GM18502 (cell line): ENCODE results near the gene LGI4.

Experiments
- ATAC-seq: cut with Tn5 transposase; IDR thresholded peaks from one replicate; pipeline ENCODE4 v1.9.1; 2021; ENCODE audit warnings: mild to moderate bottlenecking; ENCODE audit not compliant: unreplicated experiment, poor library complexity

Gene LGI4

DNA sequence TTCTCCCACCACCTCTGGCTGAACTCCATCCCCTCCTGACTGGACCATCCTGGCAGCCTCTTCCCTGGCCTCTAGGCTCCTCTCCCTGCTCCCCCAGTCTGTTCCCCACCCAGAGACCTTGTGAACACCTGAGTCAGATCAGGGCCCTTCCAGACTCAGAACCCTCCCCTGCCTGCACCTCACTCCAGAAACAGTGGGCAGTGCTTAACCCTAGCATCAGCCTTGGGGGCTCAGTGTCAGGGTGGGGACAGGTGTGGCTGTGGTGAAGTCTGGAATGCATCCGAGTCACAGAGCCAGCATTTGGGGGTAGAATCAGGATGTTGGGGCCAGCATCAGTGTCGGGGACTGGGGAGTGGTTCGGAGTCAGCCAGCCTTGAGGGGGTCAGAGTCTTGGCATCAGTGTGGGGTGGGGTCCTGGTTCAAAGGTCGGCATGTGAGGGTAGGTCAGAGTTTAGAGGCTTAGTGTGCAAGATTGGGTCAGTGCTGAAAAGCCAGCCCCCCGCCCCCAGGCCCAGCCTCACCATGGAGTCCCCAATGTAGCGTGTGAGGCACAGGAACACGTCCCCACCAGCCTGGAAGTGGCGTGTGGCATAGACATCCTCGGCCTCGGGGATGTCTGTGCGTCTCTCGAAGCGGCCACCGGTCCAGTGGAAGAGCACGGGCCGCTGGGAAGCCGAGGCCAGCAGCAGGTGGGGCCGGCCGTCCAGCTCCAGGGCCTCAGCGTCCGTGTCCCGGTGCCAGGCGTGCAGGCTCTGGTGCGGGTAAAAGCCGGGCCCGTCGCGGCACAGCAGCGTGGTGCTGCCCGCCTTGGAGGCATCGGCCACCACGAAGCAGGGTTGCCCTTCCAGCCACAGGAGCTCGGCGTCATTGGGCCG is 8.9 kb downstream of the LGI4 start:
- no peak for ATAC-seq

DNA sequence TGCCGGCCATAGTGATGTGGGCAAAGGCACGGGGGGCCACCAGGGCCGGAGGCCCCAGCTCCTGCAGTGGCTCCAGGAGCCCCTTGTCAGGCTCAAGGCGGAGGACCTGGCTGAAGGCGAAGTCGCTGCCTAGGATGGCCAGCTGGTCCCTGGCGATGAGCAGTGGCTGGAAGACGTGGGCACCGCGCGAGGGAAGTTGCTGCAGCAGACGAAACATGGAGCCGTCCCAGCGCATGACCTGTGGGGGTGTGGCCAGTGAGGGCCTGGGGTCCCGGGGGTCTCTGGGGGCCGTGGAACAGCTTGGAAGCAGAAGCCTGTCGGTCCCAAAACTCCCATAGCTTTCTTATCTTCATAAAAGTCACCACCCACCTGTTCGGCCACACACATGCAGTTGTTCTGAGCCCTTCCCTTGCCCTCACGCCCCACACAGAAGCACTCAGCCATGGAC is 9.6 kb downstream of the LGI4 start:
- ATAC-seq = no peak

DNA sequence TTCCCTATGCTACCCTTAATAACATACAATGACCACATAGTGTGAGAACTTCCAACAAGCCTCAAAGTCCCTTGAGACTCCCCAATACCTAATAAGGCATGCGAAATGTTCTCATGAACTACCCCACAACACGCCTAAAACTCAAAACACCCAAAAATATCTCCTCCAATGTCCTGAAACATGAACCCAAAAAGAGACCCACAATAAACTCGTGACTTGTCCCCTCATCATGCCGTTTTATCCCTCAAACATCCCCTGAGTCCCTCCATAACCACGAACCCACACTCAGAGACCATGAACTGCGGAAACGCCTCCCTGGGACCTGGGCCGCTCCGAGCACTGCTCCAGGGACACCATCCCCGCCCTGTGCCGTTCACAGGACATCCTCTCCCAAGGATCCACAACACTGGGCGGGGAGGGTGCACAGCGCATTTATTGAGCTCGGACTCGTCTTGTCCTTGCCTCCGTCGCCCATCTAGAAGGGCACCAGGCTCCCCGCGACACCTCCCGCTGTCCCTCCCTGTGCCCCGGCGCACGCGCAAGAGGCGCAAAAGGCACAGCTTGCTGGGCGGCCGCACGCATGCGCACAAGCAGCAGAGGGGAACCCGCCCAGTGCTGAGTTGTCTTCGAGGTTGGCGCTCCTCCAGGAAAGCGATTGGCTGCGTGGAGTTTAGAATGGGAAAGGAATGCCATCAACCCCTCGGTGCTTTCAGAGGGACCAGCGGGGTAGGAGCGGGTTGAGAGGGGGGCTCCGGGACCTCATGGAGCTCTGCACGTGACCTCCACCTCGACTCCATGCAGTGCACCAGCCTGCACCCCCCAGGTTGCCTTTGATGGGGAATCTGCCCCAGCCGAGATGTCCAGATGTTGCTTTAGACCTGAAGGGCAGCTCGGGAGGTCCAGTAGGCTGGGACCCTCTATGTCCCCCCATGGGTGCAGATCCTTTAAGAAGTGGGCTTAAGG is 10.5 kb downstream of the LGI4 start:
- ATAC-seq = peak; percentile 86

DNA sequence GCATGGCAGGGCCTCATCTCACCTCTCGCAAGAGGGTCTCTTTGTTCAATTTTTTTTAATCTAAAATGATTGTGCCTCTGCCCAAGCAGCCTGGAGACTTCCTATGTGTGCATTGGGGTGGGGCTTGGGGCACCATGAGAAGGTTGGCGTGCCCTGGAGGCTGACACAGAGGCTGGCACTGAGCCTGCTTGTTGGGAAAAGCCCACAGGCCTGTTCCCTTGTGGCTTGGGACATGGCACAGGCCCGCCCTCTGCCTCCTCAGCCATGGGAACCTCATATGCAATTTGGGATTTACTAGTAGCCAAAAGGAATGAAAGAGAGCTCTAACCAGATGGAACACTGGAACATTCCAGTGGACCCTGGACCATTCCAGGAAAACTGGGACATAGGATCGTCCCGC is 11.3 kb downstream of the LGI4 start:
- no peak for ATAC-seq

DNA sequence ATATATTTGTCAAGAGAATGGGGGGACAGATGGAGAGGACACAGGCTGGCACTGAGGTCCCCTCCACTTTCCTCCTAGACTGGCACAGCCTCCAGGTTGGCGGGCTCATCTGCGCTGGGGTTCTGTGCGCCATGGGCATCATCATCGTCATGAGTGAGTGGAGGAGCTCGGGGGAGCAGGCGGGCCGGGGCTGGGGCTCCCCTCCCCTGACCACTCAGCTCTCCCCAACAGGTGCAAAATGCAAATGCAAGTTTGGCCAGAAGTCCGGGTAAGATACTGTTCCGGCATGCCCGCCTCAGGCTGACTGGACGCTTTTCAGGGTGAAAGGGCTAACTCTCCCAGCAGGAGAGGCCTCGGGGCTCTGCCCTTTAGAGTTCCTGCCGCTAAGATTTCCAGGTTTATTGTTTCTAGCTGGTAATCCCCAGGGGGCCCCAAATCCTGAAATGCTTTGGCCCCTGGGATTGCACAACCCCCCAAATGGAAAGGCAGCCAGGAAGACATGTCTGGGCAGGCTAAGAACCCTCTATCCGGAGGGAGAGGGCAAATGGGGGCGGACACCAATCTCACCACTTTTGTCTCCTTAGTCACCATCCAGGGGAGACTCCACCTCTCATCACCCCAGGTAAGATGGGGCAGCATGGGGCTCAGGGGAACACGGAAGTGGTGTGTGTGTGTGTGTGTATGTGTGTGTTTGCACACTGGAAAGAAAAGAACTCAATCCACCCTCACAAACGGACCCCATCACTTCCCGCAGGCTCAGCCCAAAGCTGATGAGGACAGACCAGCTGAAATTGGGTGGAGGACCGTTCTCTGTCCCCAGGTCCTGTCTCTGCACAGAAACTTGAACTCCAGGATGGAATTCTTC is 11.9 kb downstream of the LGI4 start:
- no peak for ATAC-seq

DNA sequence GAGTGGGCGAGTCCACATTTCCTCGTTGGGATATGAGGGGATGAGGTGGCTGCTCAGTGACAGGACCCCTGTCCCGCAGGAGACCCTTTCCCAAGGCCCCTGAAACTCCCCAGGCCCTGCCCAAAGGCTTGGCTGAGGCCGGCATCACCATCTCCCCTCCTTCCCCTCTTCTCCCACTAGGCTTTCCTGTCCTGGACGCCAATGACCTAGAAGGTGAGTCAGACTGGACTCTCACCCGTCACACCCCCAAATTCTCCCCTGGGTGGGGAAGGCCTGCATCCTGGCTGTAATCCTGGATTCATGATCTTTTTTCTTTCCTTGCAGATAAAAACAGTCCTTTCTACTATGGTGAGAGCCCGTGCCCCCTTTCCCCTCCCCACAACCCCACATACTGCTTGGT is 14.0 kb downstream of the LGI4 start:
- ATAC-seq = no peak

DNA sequence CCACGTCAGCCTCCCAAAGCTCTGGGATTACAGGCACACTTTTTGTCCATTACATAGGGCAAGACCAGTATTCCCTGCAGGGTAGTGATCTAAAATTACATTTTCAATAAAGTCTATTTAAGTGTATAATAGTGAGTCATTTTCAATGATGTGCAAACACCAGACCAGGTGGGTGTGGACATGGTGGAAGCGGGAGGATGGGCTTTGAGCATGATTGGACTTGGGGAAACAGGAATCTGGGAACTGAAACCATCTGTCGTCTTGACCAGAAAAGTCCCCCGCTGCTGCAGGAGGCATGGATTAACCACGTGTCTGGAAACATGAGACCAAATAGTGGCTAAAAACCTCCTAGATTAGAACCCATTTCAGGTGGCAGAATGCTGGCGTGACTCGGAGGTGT is 14.4 kb downstream of the LGI4 start:
- no peak for ATAC-seq

DNA sequence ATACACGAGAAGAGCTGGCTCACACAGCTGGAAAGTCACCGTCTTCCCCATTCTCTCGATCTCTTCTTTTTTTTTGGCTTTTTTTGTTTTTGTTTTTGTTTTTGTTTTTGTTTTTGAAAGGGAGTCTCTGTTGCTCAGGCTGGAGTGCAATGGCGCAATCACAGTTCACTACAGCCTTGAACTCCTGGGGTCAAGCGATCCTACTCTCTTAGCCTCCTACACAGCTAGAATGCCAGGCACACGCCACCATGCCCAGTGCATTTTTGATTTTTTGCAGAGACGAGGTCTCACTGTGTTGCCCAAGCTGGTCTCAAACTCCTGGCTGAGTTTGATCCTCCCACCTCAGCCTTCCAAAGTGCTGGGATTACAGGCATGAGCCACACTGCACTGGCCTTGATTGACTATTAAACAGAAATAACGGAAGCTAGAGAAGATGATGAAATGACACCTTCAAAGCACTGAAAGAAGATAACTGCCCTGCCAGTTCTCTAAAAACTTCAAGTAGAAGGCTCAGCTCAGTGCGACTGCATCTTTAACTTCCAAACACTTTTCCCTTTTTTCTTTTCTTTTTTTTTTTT is 15.2 kb downstream of the LGI4 start:
- no peak for ATAC-seq

DNA sequence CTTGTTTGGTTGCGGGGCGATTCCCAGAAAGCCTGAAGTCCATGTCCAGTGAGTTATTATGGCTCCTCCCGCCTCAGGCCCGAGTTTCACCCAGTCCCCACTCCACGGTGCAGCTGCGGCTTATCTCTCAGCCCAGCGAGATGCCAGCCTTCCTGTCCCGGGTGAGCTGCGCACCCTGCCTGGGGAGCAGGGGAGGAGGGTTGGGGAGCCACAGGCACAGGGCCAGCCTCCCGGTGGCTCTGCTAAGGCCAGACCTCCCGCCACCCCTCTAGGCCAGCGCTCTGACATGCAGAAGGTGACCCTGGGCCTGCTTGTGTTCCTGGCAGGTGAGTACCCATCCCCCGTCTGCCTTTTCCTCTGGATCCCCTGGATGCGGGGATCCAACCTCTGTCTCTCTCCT is 15.8 kb downstream of the LGI4 start:
- ATAC-seq = no peak

DNA sequence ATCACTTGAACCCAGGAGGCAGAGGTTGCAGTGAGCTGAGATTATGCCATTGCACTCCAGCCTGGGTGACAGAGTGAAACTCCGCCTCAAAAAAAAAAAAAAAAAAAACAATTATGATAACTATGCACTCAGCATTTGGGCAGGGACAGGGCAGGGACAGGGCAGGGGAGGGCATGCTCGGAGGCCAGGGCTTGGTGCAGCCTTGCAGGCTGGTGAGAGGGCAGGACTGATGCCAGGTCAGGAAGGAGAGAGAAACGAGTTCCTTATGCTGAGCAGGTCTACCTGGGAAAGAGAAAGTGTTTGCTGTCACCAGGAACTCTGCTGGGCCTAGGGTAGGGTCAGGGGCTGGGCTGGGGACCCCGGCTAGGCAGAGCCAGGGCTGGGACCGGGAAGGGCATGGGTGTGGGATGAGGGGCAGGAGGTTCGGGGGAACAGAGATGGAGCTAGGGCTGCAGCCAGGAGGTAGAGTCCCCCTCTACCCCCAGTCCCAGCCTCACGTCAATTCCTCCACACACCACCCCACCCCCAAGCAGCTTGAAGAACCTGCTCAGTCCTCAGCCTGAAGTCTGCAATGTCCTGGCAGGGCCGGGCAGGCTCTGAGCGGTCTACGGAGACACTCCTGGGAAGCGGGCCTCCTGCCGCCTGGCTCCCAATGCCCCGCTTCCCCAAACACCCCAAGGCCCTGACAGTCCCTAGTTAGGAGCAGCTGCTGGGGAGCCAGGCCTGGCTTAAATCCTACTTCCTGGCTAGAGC is 16.4 kb downstream of the LGI4 start:
- ATAC-seq = no peak

DNA sequence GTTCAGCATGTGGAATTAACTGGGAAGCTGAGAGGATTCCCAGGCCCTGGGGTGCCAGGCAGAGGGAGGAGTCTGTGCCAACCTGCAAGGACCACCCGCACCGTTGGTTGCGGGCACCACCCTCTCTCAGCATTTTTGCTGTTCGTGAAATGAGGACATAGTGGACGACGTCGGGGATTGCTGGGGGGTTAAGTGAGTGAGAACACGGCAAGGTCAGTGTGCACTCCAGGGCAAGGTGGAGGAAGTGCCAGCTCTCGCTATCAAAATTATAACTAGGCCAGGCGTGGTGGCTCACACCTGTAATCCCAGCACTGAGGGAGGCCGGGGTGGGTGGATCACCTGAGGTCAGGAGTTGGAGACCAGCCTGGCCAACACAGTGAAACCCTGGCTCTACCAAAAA is 17.1 kb downstream of the LGI4 start:
- no peak for ATAC-seq

DNA sequence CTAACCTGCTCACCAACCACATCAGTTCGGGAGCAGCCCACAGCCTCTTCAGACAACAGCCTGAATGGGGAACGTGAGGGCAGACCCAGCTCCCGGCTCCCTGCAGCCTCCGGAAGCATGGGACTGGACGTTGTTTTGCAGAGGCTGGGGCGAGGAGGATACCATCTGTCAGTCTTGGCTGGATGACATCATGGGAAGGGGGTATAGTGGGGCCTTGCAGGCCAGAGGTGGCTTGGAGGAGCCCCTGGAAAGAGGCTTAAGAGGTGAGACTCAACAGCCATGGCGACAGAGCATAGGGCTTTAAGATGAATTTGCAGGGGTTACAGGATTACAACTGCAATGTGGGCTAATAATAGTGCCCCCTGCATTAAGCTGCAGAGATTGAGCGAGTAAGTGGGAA is 17.7 kb downstream of the LGI4 start:
- ATAC-seq = no peak

DNA sequence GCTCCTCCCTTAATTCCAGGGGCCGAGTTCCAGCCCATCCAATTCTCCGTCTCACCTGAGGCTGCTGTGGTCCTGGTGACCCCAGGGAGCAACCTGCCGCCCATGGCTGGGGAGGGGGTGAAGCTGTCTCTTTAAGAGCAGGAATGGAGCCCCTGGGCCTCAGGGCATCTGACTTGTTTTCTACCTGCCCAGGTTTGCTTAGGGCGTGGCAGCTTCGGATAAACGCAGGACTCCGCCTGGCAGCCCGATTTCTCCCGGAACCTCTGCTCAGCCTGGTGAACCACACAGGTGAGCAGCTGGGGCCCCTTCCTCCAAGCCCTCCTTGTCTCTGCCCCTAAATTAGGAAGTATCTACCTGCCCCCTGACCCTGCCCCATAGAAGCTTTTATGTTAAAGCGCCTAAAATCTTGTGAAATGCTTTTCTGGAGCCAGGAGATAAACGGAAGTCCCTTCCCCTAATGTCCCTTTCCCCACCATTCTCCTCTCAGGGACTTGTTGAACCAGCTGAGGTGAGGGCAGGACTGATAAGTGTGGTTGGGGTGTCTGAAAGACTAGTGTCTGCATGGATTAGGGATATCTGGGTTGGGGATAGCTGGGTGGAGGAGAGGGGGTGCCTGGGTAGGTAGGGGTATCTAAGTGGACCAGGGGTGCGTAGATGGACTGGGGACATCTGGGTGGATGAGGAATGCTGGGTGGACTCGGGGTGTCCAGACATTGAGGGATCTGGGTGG is 18.6 kb downstream of the LGI4 start:
- no peak for ATAC-seq

DNA sequence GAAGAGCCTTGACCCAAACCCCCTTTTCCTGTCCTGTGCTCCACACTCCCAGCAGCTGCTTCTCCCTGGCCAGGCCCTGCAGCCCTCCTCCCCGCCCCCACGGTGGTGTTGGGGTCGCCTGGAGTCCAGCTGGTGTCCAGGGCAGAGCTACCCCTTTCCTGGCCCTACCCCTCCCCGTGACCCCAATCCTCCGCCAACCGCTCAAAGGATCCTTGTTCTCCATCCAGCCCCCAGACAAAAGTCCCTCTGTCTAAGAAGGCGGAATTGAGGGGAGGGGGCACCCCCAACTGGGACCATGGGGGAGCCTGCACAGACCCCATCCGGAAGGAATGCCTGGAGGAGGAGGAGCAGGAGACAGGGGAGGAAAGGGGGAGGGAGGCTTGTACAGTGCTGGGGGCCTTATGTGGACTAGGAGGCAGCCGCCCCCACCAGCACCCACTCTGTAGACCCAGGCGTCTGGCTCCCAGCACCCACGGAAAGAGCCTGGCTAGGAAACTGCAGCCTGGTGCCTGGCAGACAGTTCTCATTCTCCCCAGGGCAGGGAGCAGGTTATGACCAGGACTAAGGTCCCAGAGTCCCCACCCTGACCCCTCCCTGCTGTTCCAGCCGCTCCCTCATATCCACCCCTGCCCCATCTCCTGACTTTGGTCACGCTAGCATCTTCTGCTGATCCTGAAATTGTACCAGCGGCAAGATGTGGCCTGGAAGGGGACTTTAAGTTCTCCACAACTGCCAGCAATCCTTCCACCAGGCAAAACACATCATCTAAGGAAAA is 19.5 kb downstream of the LGI4 start, which contains the start of gene FXYD3:
TSS of gene FXYD3 (plus strand) at position 647 of the 775 bp plus-strand sequence. CDS start 3,554 bp downstream, outside the sequence.
- no peak for ATAC-seq

DNA sequence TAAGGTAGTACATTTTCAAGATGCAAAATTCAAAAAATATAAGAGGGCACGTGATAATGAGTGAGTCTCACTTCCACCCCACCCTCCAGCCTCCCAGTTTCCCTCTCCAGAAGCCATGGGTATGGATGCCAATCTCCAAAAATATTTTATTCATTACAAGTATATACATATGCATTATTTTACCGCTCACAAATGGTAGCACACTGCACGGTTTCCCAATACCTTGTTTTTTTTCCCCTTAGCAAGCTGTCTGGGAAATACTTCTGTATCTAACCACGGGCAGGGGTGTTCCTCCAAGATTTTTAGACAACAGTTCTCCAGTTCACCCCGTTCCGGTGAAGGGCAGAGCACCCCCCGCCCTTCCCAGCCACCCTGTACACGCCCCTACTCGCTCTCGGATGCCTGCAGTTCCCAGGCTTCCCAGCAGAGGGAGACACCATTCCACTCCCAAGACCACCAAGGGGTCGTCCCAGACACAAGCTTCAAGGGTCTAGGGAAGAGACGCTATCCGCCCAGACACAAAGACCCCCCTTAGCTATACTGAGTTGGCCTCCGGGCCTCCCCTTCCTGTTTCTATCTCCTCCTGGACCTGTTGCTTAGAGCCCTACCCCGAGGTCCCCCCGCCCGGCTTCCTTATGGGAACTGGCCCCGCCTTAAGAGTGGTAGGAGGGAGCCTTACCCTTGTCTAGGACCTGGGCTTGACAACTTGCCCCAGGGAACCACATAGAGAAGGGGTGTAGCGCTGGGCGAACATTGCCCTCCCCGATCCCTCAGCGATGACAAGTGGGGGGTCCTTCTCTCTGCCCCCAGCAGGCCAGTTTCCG is 20.3 kb downstream of the LGI4 start:
- no peak for ATAC-seq

DNA sequence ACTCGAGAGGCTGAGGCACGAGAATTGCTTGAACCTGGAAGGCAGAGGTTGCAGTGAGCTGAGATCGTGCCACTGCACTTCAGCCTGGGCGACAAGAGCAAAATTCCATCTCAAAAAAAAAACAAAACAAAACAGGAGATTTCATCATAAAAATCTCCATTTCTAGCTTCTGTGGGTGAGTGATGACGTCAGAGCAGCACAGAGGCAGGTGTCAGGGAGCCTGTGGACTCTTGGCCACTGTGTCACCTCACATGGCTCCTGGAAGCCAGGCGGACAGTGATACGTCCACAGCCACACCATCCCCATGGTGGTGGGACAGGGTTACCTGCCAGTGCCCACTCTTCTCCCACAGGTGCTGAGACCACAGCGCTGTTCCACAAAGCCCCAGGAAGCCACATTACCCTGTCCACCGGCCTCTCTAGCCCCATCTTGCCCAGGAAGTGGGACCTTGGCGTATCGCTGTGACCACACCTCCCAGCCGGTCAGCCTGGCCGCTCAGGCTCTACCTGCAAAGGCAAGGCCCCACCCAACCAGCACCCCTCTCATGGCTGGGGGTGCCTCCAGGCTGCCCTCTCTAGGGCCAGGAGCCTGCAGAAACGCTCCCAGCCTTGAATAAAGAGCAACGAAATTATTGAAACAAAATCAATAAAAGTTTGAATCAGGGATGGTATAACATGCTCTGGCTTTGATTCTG is 21.7 kb downstream of the LGI4 start:
- ATAC-seq = no peak
